HCT116 (cell line): ENCODE measurements around the gene MADD. TPM values are rescaled to one million over a fixed set of nuclear protein-coding genes. Genes with fewer than 3 reads are reported as not detected.

Experiments used
- ATAC-seq: fragments of 200-7000 bp; cut with Tn5 transposase; 2 replicates; pipeline ENCODE4 v1.9.1; 2020; ENCODE audit warnings: mild to moderate bottlenecking, moderate library complexity
- BruUV-seq: library from RNA; stranded (reverse); fragments of 400-500 nt; replicated peaks from 2 replicates; lab custom pipeline; 2021; lab: Mats Ljungman, UMichigan
- CTCF ChIA-PET: fragments of 300-600 bp; sonication (Branson Sonifier 250); formaldehyde crosslinking; loops from one replicate; lab custom pipeline; 2021; ENCODE audit warnings: antibody characterized with exemption; lab: Charles Lee
- POLR2A ChIA-PET: fragments of 300-600, 350-600 bp; sonication (Branson Sonifier 250); formaldehyde crosslinking; loops from one replicate; lab custom pipeline; 2021; ENCODE audit warnings: antibody characterized with exemption; lab: Charles Lee
- RAD21 ChIA-PET, 2 experiments: fragments of 300-600 bp; sonication (Branson Sonifier 250); formaldehyde crosslinking; loops; one replicate each; lab custom pipeline; 2023; ENCODE audit warnings: low total read pairs in 2 of 2; ENCODE audit not compliant: uncharacterized antibody in 2 of 2, unreplicated experiment in 2 of 2, low non-redundant PET in 1 of 2; lab: Charles Lee
- DNase-seq: peaks from one replicate; pipeline ENCODE4 v3.0.0-alpha.2; 2010; ENCODE audit warnings: low read depth, low spot score
- H2AFZ ChIP-seq: fragments of 200-600 bp; shearing (Covaris generic), sonication (generic); 2 replicates; pipeline ENCODE4 v1.6.1; 2017; ENCODE audit warnings: low read depth, mixed run types, mixed read lengths, antibody characterized with exemption, low read length; ENCODE audit not compliant: poor library complexity, severe bottlenecking
- H3K27ac ChIP-seq: 2 replicates; pipeline ENCODE4 v1.5.1; 2012; ENCODE audit warnings: low read depth, low read length
- H3K27me3 ChIP-seq: fragments of 200-600 bp; sonication (generic); 2 replicates; pipeline ENCODE4 v1.6.1; 2016; ENCODE audit warnings: mixed run types, low read length, mixed read lengths; ENCODE audit not compliant: insufficient read depth
- H3K36me3 ChIP-seq, 2 experiments: fragments of 200-500 bp in 1 of 2; fragments of 200-600 bp in 1 of 2; sonication (Bioruptor generic) in 1 of 2; sonication (generic) in 1 of 2; 2 replicates each; pipeline versions ENCODE4 v1.5.1 to v1.6.1; 2014 to 2016; ENCODE audit warnings: low read length in 2 of 2, inconsistent platforms in 1 of 2, mixed read lengths in 1 of 2, mixed run types in 1 of 2; ENCODE audit not compliant: insufficient read depth in 2 of 2, control insufficient read depth in 1 of 2
- H3K4me1 ChIP-seq, 2 experiments: fragments of 200-600 bp in 1 of 2; sonication (generic) in 1 of 2; 2 replicates each; pipeline versions ENCODE4 v1.5.1 to v1.6.1; 2012 to 2017; ENCODE audit warnings: low read length in 2 of 2, inconsistent platforms in 1 of 2, mild to moderate bottlenecking in 1 of 2, mixed read lengths in 1 of 2, mixed run types in 1 of 2, moderate library complexity in 1 of 2; ENCODE audit not compliant: insufficient read depth in 2 of 2, control insufficient read depth in 1 of 2
- H3K4me2 ChIP-seq: fragments of 200-600 bp; sonication (generic); 2 replicates; pipeline ENCODE4 v1.6.1; 2017; ENCODE audit warnings: mixed run types, low read length, mixed read lengths
- H3K4me3 ChIP-seq, 2 experiments: fragments of 200-600 bp in 1 of 2; sonication (generic) in 1 of 2; replicated peaks in 1 of 2; 2 replicates each; pipeline ENCODE4 v1.5.1; 2011 to 2016; ENCODE audit warnings: low read length in 2 of 2, control low read depth in 1 of 2, low read depth in 1 of 2, mild to moderate bottlenecking in 1 of 2, mixed read lengths in 1 of 2, mixed run types in 1 of 2
- H3K79me2 ChIP-seq: fragments of 200-600 bp; sonication (generic); 2 replicates; pipeline ENCODE4 v1.6.1; 2017; ENCODE audit warnings: mild to moderate bottlenecking, mixed run types, low read length, moderate library complexity, mixed read lengths; ENCODE audit not compliant: insufficient read depth
- H3K9ac ChIP-seq: fragments of 200-600 bp; sonication (generic); 2 replicates; pipeline ENCODE4 v1.6.1; 2016; ENCODE audit warnings: low read length, mixed read lengths
- H3K9me2 ChIP-seq: fragments of 200-600 bp; sonication (generic), shearing (Covaris generic); 2 replicates; pipeline ENCODE4 v1.6.1; 2017; ENCODE audit warnings: mixed run types, mild to moderate bottlenecking, moderate library complexity; ENCODE audit not compliant: insufficient read depth
- H3K9me3 ChIP-seq, 2 experiments: fragments of 200-500 bp in 1 of 2; fragments of 200-600 bp in 1 of 2; sonication (Bioruptor generic) in 1 of 2; sonication (generic) in 1 of 2; 2 replicates each; pipeline ENCODE4 v1.6.1; 2014 to 2017; ENCODE audit warnings: low read length in 2 of 2, mixed read lengths in 2 of 2, inconsistent platforms in 1 of 2, low read depth in 1 of 2, mild to moderate bottlenecking in 1 of 2, mixed run types in 1 of 2, moderate library complexity in 1 of 2; ENCODE audit not compliant: control insufficient read depth in 1 of 2, insufficient read depth in 1 of 2
- H4K20me1 ChIP-seq: fragments of 200-600 bp; sonication (generic), shearing (Covaris generic); 2 replicates; pipeline ENCODE4 v1.6.1; 2017; ENCODE audit warnings: mixed run types, mild to moderate bottlenecking, moderate library complexity; ENCODE audit not compliant: insufficient read depth
- ATF3 ChIP-seq: IDR thresholded peaks from 2 replicates; pipeline ENCODE4 v1.6.1; 2012
- CBX3 ChIP-seq: IDR thresholded peaks from 2 replicates; pipeline ENCODE4 v1.6.1; 2012; ENCODE audit warnings: low read depth
- CEBPB ChIP-seq: IDR thresholded peaks from 2 replicates; pipeline ENCODE4 v1.6.1; 2012; ENCODE audit warnings: low read depth
- CTCF ChIP-seq, 3 experiments: fragments of 200-600 bp in 1 of 3; sonication (generic) in 1 of 3; IDR thresholded peaks in 2 of 3; conservative IDR thresholded peaks in 1 of 3; 2 replicates each; pipeline ENCODE4 v1.5.1; 2012 to 2017; ENCODE audit warnings: low read depth in 2 of 3, low read length in 2 of 3, antibody characterized with exemption in 1 of 3, borderline replicate concordance in 1 of 3, control low read depth in 1 of 3, mild to moderate bottlenecking in 1 of 3, mixed read lengths in 1 of 3, mixed run types in 1 of 3, moderate library complexity in 1 of 3; ENCODE audit not compliant: insufficient read depth in 1 of 3
- ELF1 ChIP-seq: IDR thresholded peaks from 2 replicates; pipeline ENCODE4 v1.6.1; 2012; ENCODE audit warnings: low read depth, borderline replicate concordance
- EZH2 ChIP-seq: fragments of 200-600 bp; sonication (generic); IDR thresholded peaks from 2 replicates; pipeline ENCODE4 v1.6.1; 2017; ENCODE audit warnings: antibody characterized with exemption, mixed run types
- EZH2phosphoT487 ChIP-seq: fragments of 200-600 bp; IDR thresholded peaks from 2 replicates; pipeline ENCODE4 v1.6.1; 2018; ENCODE audit warnings: antibody characterized with exemption, borderline replicate concordance
- JUND ChIP-seq: IDR thresholded peaks from 2 replicates; pipeline ENCODE4 v1.6.1; 2012
- POLR2A ChIP-seq: IDR thresholded peaks from 2 replicates; pipeline ENCODE4 v1.7.0; 2011; ENCODE audit warnings: borderline replicate concordance; ENCODE audit not compliant: insufficient read depth, insufficient read length; ENCODE audit errors: extremely low read depth
- POLR2AphosphoS5 ChIP-seq: IDR thresholded peaks from 2 replicates; pipeline ENCODE4 v1.6.1; 2011; ENCODE audit warnings: mild to moderate bottlenecking, low read depth, low read length, moderate library complexity
- RAD21 ChIP-seq: IDR thresholded peaks from 2 replicates; pipeline ENCODE4 v1.6.1; 2012; ENCODE audit warnings: low read depth, mild to moderate bottlenecking
- SIN3A ChIP-seq: IDR thresholded peaks from 2 replicates; pipeline ENCODE4 v1.6.1; 2012; ENCODE audit warnings: low read depth
- SRF ChIP-seq: IDR thresholded peaks from 2 replicates; pipeline ENCODE4 v1.6.1; 2012; ENCODE audit warnings: low read depth
- TCF7L2 ChIP-seq: IDR thresholded peaks from 2 replicates; pipeline ENCODE4 v1.7.0; 2011; ENCODE audit warnings: borderline replicate concordance, inconsistent platforms; ENCODE audit not compliant: insufficient read depth, insufficient read length; ENCODE audit errors: extremely low read depth
- YY1 ChIP-seq: IDR thresholded peaks from 2 replicates; pipeline ENCODE4 v1.6.1; 2011; ENCODE audit warnings: low read length, low read depth, moderate library complexity, mild to moderate bottlenecking; ENCODE audit not compliant: insufficient replicate concordance; ENCODE audit errors: extremely low read depth
- ZFX ChIP-seq: fragments of 450-650 bp; IDR thresholded peaks from 2 replicates; pipeline ENCODE4 v1.6.1; 2017
- ZNF274 ChIP-seq: fragments of 200-500 bp; sonication (Bioruptor generic); IDR thresholded peaks from 2 replicates; pipeline ENCODE4 v1.6.1; 2014; ENCODE audit warnings: mild to moderate bottlenecking, low read depth, low read length, inconsistent platforms
- intact Hi-C: fragments of 100-400 bp; cut with micrococcal nuclease; formaldehyde crosslinking; loops from 2 replicates; pipeline ENCODE4 v1.10.0; 2022
- total RNA-seq: library from RNA; stranded (reverse); gene quantifications from one replicate; pipeline ENCODE4 v1.2.1, GENCODE V29; 2021; ENCODE audit not compliant: unreplicated experiment
- TF ChIP-seq, protein P1 (sequence below): IDR thresholded peaks from 2 replicates; pipeline ENCODE4 v1.6.1; 2011; ENCODE audit warnings: mild to moderate bottlenecking, low read length, moderate library complexity; ENCODE audit not compliant: insufficient replicate concordance; ENCODE audit errors: extremely low read depth

Gene MADD
- total RNA-seq, 1 experiment from 2014 or later = 37.1 TPM

DNA sequence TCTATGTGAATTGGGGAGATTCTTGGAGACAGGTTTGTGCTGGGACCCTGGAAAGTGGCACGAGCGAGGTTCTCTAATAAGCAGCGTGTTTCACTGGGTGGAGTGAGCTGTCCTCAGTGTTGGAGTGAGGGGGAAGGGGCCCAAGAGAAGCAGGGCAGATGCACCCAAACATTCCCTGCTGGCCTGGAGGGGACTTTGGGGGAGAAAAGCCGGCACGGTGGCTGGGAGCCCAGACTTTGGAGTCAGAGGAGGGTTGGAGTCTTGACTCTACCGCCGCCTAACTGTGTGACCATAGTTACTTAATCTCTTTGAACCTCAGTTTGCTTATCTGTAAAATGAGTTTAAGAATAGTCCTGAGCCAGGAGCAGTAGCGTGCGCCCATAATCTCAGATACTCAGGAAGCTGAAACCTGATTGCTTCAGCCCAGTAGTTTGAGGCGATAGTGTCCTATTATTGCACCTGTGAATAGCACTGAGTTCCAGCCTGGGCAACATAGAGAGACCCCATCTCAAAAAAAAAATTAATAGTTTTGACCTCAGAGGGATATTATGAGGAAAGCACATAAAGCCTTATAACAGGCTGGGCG lies 11.5 kb upstream of the MADD start:
- CTCF ChIA-PET = interaction anchor here (1.3 to 1.5 kb wide), 5 partner anchors 15 to 208 kb away, joined by 3 to 18 read pairs (median 4); partner anchors contain the start of gene PACSIN3
- Histone ChIP-seq H3K9ac (no peak overlapping the region), H3K4me3 (no peak overlapping the region), H3K36me3 (no peaks in the 10 kb centered on the region), H3K4me2 (no peak overlapping the region), H3K79me2 (no peaks in the 10 kb centered on the region), H2AFZ (no peak overlapping the region), H3K27me3 (no peaks in the 10 kb centered on the region), H3K27ac (no peak overlapping the region), H3K9me3 (no peaks in the 10 kb centered on the region), H3K9me2 (no peaks in the 10 kb centered on the region), H3K4me1 (peaks cover 7 to 10% of the 10 kb centered on the region in 2 experiments), H4K20me1 (no peaks in the 10 kb centered on the region)
- TF ChIP-seq SRF = no peak
- TF ChIP-seq ZFX = no peak
- TF ChIP-seq ELF1 = no peak
- TF ChIP-seq JUND = no peak
- no peak for TF ChIP-seq CEBPB
- no peak for TF ChIP-seq YY1
- no peak for TF ChIP-seq EZH2phosphoT487
- no peak for TF ChIP-seq ZNF274
- TF ChIP-seq, protein P1, sequence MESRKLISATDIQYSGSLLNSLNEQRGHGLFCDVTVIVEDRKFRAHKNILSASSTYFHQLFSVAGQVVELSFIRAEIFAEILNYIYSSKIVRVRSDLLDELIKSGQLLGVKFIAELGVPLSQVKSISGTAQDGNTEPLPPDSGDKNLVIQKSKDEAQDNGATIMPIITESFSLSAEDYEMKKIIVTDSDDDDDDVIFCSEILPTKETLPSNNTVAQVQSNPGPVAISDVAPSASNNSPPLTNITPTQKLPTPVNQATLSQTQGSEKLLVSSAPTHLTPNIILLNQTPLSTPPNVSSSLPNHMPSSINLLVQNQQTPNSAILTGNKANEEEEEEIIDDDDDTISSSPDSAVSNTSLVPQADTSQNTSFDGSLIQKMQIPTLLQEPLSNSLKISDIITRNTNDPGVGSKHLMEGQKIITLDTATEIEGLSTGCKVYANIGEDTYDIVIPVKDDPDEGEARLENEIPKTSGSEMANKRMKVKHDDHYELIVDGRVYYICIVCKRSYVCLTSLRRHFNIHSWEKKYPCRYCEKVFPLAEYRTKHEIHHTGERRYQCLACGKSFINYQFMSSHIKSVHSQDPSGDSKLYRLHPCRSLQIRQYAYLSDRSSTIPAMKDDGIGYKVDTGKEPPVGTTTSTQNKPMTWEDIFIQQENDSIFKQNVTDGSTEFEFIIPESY = no peak
- no peak for TF ChIP-seq CBX3
- TF ChIP-seq TCF7L2 = no peak
- no peak for TF ChIP-seq POLR2AphosphoS5
- no peak for TF ChIP-seq ATF3
- no peak for TF ChIP-seq CTCF (IDR thresholded peaks at IDR 0.05 in 2 of 3, conservative IDR thresholded peaks at IDR 0.05 in 1 of 3; ENCODE audit: borderline replicate concordance in 1 of 3, insufficient read depth in 1 of 3, low read depth in 2 of 3, low read length in 2 of 3)
- TF ChIP-seq RAD21 = no peak
- no peak for TF ChIP-seq POLR2A
- no peak for TF ChIP-seq EZH2
- no peak for TF ChIP-seq SIN3A
- intact Hi-C loops = loop anchor here (2.0 to 10.0 kb wide), 2 partner anchors 82 to 96 kb away; partner anchors contain the start of genes ARFGAP2 and MYBPC3
- BruUV-seq = no TSS peak
- POLR2A ChIA-PET = interaction anchor here (1.3 kb wide), 1 partner anchor 44 kb away, joined by 3 read pairs; no protein-coding TSS in a partner anchor
- ATAC-seq (no peak), DNase-seq (no peak)
- RAD21 ChIA-PET = no interaction called here
